Thyroid gland (tissue), 4 donors: ENCODE data around the gene CFAP58.

ENCODE experiments used
- POLR2A ChIP-seq, 2 donors: fragments of 450-650 bp; IDR thresholded peaks; one replicate each; pipeline ENCODE4 v1.6.1; 2017; ENCODE audit warnings: antibody characterized with exemption in 2 of 2, mild to moderate bottlenecking in 2 of 2, moderate library complexity in 1 of 2
- TF ChIP-seq, protein P1 (sequence below), 6 experiments: fragments of 200-600 bp in 3 of 6; fragments of 450-650 bp in 3 of 6; sonication (generic) in 3 of 6; IDR thresholded peaks; one replicate each; pipeline ENCODE4 v1.5.1; 2016 to 2019; ENCODE audit warnings: antibody characterized with exemption in 6 of 6, mild to moderate bottlenecking in 2 of 6, inconsistent platforms in 1 of 6, moderate library complexity in 1 of 6

DNA sequence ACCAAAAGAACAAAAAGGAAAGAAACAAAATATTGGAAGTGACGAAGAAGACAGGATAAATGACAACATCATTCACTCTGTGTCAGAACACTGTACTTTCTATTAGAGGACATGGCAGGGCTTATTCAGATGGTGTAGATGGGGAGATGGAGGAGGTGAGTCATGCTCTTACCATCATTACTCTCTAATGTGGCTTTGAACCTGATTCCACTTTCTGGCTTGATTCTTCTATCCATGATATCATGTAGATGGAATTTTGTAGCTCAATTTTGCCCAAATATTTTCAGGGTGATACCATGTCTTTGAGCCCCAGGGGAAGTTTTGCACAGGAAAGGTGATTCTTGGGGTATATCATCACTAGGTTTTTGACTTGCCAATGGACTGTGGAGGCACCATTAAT is 91.7 kb downstream of the CFAP58 start:
- TF ChIP-seq, protein P1, sequence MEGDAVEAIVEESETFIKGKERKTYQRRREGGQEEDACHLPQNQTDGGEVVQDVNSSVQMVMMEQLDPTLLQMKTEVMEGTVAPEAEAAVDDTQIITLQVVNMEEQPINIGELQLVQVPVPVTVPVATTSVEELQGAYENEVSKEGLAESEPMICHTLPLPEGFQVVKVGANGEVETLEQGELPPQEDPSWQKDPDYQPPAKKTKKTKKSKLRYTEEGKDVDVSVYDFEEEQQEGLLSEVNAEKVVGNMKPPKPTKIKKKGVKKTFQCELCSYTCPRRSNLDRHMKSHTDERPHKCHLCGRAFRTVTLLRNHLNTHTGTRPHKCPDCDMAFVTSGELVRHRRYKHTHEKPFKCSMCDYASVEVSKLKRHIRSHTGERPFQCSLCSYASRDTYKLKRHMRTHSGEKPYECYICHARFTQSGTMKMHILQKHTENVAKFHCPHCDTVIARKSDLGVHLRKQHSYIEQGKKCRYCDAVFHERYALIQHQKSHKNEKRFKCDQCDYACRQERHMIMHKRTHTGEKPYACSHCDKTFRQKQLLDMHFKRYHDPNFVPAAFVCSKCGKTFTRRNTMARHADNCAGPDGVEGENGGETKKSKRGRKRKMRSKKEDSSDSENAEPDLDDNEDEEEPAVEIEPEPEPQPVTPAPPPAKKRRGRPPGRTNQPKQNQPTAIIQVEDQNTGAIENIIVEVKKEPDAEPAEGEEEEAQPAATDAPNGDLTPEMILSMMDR (IDR thresholded peaks at IDR 0.05) = no peak
- no peak for TF ChIP-seq POLR2A (IDR thresholded peaks at IDR 0.05)
